SK-N-DZ (cell line): ENCODE measurements around the gene GIPC2.
"Not testable (repeated sequence)": the region's sequence is repeated elsewhere in the genome, so short reads cannot be mapped to it uniquely, and the experiment has no call there.

ENCODE experiments used
- DNase-seq: peaks from one replicate; pipeline ENCODE4 v3.0.0-alpha.2; 2015; ENCODE audit warnings: low spot score

Gene GIPC2

GRCh38 chr1:78064886-78065285 is 19.1 kb downstream of the GIPC2 start:
- DNase-seq, result not testable (repeated sequence)

DNA sequence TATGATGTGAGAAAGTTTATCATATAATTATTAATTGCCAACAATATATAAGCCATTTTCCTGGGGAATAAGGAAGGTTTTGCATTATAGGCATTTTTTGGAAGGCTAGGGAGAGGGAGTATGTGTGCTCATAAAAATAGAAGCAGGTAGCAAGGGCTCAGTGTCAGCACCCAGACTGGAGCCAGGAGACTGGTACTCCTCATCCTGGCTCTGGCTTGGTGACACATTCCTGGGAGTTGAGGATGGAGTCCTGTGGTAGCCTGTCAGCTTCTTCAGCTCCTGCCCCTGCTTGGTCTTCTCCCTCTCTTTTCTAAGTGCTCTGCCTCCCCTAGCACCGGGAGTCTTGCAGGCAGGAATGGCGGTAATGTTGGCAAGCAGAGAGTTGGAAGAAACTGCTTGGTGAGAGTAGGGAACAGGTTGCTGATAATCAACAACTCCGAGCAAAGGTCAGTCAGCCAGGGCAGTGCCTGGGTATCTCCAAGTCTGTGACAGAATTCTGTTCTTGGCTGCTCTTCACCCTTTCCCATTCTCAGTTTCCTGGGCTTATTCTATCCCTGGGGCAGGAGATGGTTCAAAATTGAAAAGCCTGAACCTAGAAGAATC is 23.0 kb downstream of the GIPC2 start:
- DNase-seq, result no peak

- DNase-seq, result no peak
Observed at GRCh38 chr1:78069784-78070183, 24.0 kb downstream of the GIPC2 start.

DNA sequence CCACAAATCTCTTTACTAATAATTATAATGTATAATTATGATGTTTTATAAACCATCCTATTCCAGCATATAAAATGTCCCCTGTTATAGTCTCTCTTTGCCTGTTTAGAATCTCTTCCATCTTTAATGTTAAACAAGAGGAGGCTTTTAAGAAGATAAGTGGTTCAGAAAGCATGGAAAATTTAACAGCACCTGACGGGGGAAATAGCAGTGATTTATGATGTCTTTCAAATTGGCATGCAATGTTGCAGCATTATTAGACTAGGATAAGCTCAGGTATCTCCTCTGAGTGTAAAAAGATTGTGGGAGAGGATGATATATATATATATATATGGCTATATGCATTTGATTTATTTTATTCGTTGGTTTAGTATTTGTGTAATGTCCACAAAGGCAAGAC is 24.4 kb downstream of the GIPC2 start:
- peak; percentile 54 for DNase-seq

GRCh38 chr1:78070758-78071157 is 25.0 kb downstream of the GIPC2 start:
- no peak for DNase-seq

DNA sequence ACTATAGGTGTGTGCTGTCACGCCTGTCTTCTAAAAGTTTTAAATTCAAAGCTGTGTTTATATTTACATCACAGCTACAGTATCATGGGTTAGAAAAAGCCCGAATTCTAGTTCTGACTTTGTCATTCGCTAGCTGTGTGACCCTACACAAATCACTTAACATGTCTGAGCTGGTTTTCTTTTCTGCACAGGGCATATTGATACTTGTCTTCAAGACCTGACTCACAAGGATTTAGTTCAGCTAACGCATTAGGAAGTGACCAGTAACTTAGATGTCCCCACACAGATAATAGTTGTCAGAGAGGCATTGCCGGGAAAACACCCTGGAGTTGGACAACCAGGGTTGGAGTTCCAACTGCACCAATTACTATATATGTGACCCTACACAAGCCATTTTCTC is 25.9 kb downstream of the GIPC2 start:
- no peak for DNase-seq

- no peak for DNase-seq
Observed at GRCh38 chr1:78072216-78072615, 26.4 kb downstream of the GIPC2 start.

- DNase-seq, result no peak
Observed at GRCh38 chr1:78073441-78073840, 27.7 kb downstream of the GIPC2 start.

- DNase-seq, result no peak
Observed at GRCh38 chr1:78075621-78076020, 29.9 kb downstream of the GIPC2 start.

DNA sequence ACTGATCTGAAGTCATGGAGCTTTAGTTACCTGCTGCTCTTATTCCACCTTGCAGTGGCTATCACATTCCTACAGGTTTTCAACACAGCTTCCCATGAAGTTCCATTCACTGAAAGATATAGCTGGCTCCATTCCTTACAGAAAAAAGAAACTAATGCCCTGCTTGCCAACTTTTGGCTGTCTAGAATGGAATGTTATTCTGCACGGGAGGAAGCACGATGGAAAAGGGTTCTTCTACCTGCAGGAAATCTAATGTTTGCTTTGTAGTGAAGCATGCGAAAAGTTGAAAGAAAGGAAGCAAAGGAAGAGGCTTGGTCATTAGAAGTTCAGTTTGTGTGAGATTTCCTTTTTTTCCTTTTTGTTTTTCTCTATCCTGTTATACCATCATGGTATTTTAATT is 32.6 kb downstream of the GIPC2 start:
- no peak for DNase-seq

GRCh38 chr1:78079580-78079979 is 33.8 kb downstream of the GIPC2 start:
- DNase-seq, result no peak

DNA sequence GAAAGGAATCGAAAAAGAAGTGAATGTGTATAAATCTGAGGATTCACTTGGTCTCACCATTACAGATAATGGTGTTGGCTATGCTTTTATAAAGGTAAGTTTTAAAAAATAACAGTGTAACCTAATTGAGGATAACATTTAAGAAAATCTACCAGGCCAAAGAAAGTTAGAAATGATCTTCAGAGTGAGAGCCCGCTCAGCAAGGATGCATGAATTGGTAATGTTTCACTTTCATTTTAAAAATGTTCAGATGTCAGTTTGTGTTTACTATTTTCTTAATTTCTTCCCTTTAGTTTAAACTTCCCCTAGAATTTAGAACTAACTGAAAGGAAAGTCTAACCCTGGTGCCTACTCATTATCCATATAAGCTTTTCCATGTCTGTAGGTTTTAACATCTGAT is 35.0 kb downstream of the GIPC2 start:
- no peak for DNase-seq

- no peak for DNase-seq
Observed at GRCh38 chr1:78081980-78082860, 36.5 kb downstream of the GIPC2 start.

DNA sequence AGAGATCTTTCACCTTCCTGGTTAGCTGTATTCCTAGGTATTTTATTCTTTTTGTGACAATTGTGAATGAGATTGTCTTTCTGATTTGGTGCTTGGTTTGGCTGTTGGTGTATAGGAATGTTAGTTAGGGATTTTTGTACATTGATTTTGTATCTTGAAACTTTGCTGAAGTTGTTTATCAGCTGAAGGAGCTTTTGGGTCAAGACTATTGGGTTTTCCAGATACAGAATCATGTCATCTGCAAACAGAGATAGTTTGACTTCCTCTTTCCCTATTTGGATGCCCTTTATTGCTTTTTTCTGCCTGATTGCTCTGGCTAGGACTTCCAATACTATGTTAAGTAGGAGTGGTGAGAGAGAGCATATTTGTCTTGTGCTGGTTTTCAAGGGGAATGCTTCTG is 38.9 kb downstream of the GIPC2 start:
- not testable (repeated sequence) for DNase-seq

GRCh38 chr1:78086697-78087096 is 40.9 kb downstream of the GIPC2 start:
- DNase-seq, result no peak

DNA sequence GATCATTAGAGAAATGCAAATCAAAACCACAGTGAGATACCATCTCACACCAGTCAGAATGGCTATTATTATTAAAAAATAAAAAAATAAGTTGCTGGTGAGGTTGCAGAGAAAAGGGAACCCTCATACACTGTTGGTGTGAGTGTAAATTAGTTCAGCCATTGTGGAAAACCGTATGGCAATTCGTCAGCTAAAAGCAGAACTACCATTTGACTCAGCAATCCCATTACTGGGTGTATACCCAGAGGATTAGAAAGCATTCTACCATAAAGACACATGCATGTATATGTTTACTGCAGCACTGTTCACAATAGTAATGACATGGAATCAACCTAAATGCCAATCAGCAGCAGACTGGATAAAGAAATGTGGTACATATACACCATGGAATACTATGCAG is 42.2 kb downstream of the GIPC2 start:
- no peak for DNase-seq

- DNase-seq, result no peak
Observed at GRCh38 chr1:78088486-78088885, 42.7 kb downstream of the GIPC2 start.

DNA sequence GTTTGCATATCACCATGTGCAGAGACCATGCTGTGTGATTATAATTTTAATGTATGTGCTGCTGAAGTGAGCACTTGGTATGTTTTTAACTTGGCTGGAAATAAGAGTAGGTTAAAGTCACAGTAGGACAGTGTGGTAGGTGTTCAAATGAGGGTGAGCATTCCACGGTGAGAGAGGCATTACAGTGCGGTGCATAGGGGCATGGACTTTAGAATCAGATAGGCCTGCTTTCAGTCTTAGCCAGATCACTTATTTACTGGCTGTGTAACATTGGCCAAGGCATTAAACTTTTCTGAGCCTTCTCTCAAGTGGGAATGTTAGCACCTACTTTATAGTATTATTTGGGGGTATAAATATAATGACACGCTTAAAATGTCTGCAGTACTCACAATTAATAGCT is 43.2 kb downstream of the GIPC2 start:
- no peak for DNase-seq

- no peak for DNase-seq
Observed at GRCh38 chr1:78090472-78091133, 44.8 kb downstream of the GIPC2 start.

DNA sequence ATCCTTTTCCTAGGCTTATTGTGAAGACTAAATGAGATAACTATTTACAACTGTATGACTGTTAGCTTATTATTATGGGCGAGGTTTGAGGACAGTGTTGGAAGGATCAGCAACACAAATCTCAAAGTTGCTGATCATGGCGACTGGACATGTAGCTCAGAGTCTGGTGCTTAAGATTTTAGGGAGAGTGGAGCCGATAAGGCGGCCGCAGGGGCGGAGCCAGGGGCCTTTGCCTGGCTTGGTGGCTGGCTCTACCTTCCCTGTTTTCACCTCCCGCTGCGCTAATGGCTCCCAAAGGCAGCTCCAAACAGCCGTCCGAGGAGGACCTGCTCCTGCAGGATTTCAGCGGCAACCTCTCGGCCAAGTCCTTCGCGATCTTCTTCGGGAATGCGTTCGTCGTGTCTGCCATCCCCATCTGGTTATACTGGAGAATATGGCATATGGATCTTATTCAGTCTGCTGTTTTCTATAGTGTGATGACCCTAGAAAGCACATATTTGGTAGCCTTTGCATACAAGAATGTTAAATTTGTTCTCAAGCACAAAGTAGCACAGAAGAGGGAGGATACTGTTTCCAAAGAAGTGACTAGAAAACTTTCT is 45.5 kb downstream of the GIPC2 start:
- no peak for DNase-seq

- no peak for DNase-seq
Observed at GRCh38 chr1:78091886-78092285, 46.1 kb downstream of the GIPC2 start.

GRCh38 chr1:78092643-78093042 is 46.9 kb downstream of the GIPC2 start:
- no peak for DNase-seq
